ENCODE measurements around the gene SLC35D2.

Gene SLC35D2

DNA sequence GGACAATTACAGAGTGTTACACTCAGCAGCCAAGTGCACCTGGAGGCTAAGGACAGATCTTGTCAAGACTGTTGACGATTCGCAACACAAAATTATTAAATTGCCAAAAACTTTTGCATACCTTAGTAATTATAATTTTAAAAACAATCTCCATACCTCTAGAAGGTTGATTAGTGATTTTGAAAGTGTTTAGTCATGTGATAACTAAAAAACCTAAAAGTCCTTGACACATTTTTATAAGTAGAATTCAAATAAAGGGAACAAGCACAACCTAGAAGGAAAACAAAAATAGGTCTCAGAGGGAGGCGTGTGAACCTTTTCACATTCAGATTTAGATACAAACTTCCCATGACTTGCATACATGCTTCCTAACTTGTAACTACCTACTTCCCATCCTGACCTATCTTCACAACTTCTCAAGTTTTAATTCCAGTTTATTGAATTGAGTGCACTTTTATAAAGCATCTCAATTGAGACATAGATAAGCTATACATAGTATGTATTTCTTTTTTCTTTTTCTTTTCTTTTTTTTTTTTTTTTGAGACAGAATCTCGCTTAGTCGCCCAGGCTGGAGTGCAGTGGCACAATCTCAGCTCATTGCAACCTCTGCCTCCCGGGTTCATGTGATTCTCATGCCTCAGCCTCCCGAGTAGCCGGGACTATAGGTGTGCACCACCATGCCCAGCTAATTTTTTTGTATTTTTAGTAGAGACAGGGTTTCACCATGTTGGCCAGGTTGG, 28.8 kb upstream of the SLC35D2 start:
- Mint-ChIP-seq H3K27ac (peak overlapping the region; percentile 78), H3K27me3 (no peaks in the 10 kb centered on the region), H3K4me3 (no peak overlapping the region), H3K9me3 (no peaks in the 10 kb centered on the region), H3K36me3 (peaks cover 2% of the 10 kb centered on the region), H3K4me1 (peaks cover 38% of the 10 kb centered on the region)
- ATAC-seq: no peak

DNA sequence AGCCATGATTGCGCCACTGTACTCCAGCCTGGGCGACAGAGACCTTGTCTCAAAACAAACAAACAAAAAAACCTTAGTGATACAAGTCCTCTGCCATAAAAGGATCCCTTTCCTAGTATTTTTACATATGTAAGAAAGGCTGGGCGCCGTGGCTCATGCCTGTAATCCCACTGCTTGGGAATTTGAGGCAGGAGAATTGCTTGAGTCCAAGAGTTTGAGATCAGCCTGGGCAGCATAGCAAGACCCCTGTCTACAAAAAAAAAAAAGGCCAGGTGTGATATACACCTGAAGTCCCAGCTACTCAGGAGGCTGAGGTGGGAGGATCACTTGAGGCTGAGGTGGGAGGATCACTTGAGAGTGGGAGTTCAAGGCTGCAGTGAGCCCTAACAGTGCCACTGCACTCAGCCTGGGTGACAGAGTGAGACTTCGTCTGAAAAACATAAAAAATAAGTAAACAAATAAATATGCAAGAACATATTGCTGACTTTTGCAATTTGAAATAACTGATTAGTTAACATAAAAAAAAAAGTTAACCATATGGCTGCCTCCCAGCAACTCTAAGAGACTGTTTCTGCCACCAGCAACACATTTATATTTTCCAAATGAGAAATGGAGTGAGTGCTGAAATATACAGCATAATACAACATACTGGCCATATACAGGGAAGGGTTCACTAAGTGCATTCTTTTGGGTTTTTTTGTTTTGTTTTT, 27.8 kb upstream of the SLC35D2 start:
- Mint-ChIP-seq H3K9me3 (no peaks in the 10 kb centered on the region), H3K4me1 (peaks cover 34% of the 10 kb centered on the region)

DNA sequence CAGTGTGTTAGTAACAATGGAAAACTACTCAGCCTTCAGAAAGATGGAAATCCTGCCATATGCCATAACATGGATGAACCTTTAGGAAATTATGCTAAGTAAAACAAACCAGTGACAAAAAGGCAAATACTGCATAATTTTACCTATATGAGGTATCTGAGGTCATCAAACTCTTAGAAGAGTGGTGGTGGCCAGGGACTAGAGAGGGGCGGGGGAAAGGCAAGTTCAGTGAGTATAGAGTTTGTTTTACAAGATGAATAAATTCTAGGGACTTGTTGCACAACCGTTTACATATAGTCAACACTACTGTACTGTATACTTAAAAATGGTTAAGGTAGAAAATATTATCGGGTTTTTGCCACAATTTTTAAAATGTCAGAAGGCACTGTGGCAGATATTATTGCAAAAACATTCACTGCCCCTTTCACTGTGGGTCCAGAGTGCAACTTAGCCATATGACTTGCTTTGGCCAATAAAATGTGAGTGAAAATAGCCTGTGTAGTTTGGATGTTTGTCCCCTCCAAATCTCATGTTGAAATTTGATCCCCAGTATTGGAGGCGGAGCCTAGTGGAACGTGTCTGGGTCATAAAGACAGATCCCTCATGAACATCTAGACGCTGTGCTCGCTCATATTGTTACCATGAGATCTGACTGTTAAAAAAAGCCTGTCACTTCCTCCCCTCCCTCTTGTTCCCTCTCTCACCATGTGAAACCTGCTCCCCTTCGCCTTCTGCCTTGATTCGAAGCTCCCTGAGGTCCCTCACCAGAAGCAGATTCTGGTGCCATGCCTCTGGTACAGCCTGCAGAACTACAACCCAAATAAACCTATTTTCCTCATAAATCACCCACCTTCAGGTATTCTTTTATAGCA, 25.1 kb upstream of the SLC35D2 start:
- Mint-ChIP-seq H3K27ac (peak overlapping the region; percentile 3), H3K4me3 (no peak overlapping the region)
- no peak for ATAC-seq

More for the DNA sequence above, 27.8 kb upstream of the SLC35D2 start:
- no peak overlapping the region for H3K4me3 Mint-ChIP-seq
- no peaks in the 10 kb centered on the region for H3K27me3 Mint-ChIP-seq
- ATAC-seq: no peak
- H3K36me3 Mint-ChIP-seq: peaks cover 7% of the 10 kb centered on the region
- H3K27ac Mint-ChIP-seq: no peak overlapping the region

DNA sequence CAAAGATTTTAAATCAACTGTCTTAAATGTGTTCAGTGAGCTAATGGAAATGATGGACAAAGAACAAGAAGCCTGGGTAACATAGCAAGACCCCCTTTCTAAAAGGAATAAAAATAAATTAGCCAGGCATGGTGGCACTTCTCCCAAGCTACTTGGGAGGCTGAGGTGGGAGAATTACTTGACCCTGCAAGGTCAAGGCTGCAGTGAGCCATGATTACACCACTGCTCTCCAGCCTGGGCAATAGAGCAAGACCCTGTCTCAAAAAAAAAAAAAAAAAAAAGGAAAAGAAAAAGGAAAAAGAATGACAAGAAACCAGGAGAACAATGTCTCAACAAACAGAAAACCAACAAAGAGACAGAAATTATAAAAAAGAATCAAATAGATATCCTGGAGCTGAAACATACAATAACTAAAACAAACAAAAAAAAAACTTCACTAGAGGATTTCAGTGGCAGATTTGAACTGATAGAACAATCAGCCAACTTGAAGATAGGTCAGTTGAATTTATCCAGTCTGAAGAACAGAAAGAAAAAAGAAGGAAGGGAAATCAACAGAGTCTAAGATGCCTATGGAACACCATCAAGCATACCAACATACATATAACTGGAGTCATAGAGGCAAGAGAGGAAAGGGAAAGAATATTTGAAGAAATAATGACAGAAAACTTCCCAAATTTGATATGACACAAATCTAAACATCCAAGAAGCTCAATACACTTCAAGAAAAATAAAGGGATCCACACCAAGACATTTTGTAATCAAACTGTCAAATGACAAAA, 16.8 kb upstream of the SLC35D2 start:
- Mint-ChIP-seq H3K4me3 (no peak overlapping the region), H3K27me3 (no peaks in the 10 kb centered on the region)

More for the DNA sequence above, 25.1 kb upstream of the SLC35D2 start:
- Mint-ChIP-seq H3K9me3 (no peaks in the 10 kb centered on the region), H3K36me3 (peaks cover 7% of the 10 kb centered on the region), H3K27me3 (no peaks in the 10 kb centered on the region), H3K4me1 (peaks cover 26% of the 10 kb centered on the region)

DNA sequence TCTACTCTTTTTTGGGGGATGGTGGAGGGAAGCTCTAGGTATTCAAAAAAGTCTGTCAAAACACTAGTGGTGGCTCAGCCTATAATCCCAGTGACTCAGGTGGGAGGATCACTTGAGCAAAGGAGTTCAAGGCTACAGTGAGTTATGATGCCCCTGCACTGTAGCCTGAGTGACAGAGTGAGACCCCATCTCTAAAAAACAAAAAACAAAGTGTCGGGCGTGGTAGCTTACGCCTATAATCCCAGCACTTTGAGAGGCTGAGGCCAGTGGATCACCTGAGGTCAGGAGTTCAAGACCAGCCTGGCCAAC, 15.8 kb upstream of the SLC35D2 start:
- Mint-ChIP-seq H3K27ac (peak overlapping the region; percentile 64), H3K4me3 (no peak overlapping the region), H3K9me3 (peaks cover 9% of the 10 kb centered on the region), H3K36me3 (peaks cover 17% of the 10 kb centered on the region), H3K4me1 (peaks cover 13% of the 10 kb centered on the region), H3K27me3 (no peaks in the 10 kb centered on the region)
- ATAC-seq: no peak

More for the DNA sequence above, 16.8 kb upstream of the SLC35D2 start:
- Mint-ChIP-seq H3K27ac (peak overlapping the region; percentile 64), H3K9me3 (peaks cover 9% of the 10 kb centered on the region), H3K36me3 (peaks cover 17% of the 10 kb centered on the region), H3K4me1 (peaks cover 13% of the 10 kb centered on the region)
- ATAC-seq: no peak

DNA sequence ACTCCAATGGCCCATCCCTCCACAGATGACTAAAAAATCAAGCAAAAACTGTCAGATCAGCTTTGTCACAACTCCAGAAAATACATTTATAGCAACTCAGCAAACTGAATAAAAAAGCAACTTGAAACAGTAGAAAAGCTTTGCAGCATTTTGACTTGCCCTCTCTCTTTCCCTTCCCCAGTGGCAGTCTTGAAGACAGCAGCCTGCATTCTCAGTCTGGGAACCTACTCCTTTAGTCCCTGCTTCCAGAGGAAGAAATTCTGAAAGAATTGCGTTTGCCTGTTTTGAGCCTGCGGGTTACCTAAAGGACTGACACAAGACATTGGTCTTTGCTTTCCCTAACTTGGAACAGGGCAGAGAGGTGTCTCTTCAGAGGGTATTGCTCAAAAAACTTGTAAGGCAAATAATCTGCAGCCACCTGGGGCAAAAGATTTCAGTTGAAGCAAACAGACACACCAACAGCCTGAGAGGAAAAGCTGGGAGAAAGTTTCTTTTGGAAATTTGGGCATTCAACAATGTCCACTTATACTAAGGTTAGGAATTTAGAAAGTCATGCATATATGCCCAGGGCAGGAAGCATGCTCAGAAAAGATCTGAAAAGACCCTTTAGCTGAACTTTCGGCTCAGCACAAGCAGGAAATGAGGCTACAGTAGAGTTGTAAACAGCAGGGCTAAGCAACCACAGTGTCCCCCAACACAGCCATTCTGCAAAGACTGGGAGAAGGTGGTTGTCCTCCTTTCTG, 15.2 kb upstream of the SLC35D2 start:
- no peaks in the 10 kb centered on the region for H3K27me3 Mint-ChIP-seq
- H3K27ac Mint-ChIP-seq: peak overlapping the region; percentile 64
- H3K4me3 Mint-ChIP-seq: no peak overlapping the region
- H3K4me1 Mint-ChIP-seq: peaks cover 13% of the 10 kb centered on the region
- peaks cover 17% of the 10 kb centered on the region for H3K36me3 Mint-ChIP-seq
- H3K9me3 Mint-ChIP-seq: peaks cover 9% of the 10 kb centered on the region
- no peak for ATAC-seq

DNA sequence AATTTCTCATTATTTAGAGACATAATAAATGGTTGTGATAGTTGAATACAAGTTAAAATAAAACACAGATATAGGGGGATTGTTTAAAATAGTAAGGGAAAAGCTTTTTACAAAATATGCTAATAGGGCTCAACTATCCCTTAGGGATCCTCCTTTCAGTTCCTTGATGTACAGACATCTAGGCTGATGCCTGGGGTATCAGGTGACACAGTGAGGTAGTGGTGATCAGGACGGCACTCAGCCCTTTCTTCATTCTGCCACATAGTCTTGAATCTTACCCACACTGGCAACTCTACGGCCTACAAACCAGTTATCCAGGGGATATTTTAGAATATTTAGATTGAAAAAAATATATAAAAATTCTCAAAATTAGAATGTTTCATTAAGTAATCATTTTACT, 12.5 kb upstream of the SLC35D2 start:
- no peak overlapping the region for H3K4me3 Mint-ChIP-seq
- no peak overlapping the region for H3K27ac Mint-ChIP-seq
- H3K4me1 Mint-ChIP-seq: peaks cover 13% of the 10 kb centered on the region

DNA sequence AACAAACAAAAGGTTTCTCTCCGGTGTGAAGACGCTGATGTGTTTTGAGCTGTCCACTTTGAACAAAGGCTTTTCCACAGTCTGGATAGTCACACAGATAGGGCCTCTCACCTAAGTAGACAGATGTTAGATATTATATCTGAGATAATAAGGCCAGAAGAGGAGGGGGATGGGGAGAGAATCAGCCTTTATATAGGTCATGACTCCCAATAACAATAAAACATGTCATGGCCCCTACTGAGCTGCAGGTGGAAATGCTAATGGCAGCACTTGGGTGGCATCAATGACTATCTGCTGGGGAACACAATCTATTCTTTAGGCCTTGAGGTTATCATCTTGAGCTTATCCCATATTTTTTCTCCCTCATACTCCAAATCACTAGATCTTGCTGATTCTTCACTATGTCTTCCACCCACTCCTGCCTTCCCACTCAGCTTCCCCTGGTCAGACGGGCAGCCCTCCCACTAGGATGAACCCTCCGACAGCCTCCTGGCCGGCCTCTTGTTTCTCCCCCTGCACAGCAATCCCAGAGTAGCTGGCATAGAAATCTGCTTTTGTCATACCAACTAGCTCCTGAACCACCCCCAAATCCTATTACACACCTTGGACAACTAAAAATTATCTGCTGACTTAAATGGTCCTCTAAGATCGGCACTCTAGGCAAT, 11.5 kb upstream of the SLC35D2 start:
- Mint-ChIP-seq H3K4me1 (peaks cover 7% of the 10 kb centered on the region), H3K4me3 (no peak overlapping the region), H3K27me3 (no peaks in the 10 kb centered on the region), H3K36me3 (peaks cover 13% of the 10 kb centered on the region), H3K27ac (no peak overlapping the region), H3K9me3 (peaks cover 4% of the 10 kb centered on the region)
- no peak for ATAC-seq

More for the DNA sequence above, 12.5 kb upstream of the SLC35D2 start:
- Mint-ChIP-seq H3K9me3 (peaks cover 9% of the 10 kb centered on the region), H3K27me3 (no peaks in the 10 kb centered on the region), H3K36me3 (peaks cover 23% of the 10 kb centered on the region)
- no peak for ATAC-seq

DNA sequence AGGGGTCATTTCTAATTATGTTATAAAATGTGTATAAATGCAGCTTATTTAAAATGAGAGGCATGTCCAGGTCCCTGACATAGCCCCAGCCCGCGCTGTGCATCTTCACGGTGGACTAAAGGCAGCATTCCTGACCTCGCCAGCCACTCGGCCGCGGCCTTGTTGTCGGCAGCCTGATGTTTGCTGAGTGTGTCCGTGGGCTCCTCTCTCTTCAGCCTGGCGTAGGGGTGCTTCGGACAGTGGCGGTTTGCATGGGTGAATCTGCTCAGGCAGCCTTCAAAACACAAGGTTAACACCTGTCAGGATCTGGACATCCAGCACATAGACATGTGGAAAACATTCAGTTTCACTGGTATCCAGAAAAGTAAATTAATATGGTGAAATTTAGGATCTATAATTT, 8.8 kb upstream of the SLC35D2 start:
- no peak overlapping the region for H3K27ac Mint-ChIP-seq
- no peaks in the 10 kb centered on the region for H3K9me3 Mint-ChIP-seq
- H3K27me3 Mint-ChIP-seq: no peaks in the 10 kb centered on the region
- H3K4me1 Mint-ChIP-seq: no peaks in the 10 kb centered on the region
- no peak overlapping the region for H3K4me3 Mint-ChIP-seq
- ATAC-seq: no peak
- H3K36me3 Mint-ChIP-seq: peaks cover 6% of the 10 kb centered on the region

DNA sequence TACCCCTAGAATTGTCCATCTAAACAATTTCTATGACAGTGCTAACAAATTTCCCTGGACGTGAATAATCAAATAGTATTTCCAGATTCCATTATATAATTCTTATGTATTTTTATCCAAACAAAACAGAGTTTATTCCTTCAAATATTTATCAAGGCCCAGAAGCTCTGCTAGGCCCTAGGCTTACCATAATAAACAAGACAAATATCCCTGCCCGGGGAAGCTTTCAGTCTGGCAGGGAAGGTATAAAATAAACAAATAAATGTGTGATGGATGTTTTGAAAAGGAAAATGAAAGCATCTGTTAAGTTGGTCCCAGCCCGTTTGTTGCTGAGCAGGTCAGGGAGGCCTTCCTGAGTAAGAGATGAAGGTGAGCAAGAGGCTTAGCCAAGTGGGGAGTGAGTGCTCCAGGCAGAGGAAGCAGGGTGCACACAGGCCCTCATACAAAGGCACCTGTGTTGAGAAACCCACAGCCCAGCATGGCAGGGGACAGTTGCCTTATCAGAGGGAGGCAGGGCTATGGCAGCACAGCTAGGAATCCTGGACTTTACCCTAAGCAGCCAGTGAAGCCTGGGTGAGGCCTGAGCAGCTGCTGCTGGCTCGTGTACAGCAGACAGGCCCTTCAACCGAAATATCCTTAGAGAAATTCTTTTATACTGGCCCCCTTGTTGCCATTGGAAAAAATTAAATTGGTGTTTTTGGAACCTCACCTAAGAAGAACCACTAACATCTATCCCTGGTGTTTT, 7.7 kb upstream of the SLC35D2 start:
- H3K36me3 Mint-ChIP-seq: peaks cover 6% of the 10 kb centered on the region
- no peaks in the 10 kb centered on the region for H3K27me3 Mint-ChIP-seq
- H3K27ac Mint-ChIP-seq: no peak overlapping the region
- H3K4me3 Mint-ChIP-seq: no peak overlapping the region
- no peaks in the 10 kb centered on the region for H3K4me1 Mint-ChIP-seq
- ATAC-seq: no peak
- no peaks in the 10 kb centered on the region for H3K9me3 Mint-ChIP-seq

DNA sequence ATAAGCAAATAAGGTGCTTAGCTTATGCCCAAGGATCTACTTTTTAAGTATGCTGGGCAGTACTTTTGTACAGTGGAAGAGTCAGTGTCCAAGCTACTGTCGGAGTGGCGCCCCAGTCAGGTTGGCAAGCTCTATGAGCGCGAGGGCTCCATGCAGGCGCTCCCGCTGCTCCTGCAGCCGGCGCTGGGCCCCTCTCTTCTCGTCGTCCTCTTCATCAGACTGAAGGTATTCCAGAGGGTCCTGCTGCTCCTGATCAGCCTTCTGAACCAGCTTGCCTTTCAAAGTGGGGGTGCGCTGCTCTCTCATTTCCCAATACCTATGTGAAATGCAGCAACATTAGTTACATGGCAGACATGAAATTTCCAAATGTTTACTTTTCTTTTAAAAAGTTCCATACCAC, 4.6 kb upstream of the SLC35D2 start:
- H3K4me1 Mint-ChIP-seq: no peaks in the 10 kb centered on the region
- H3K9me3 Mint-ChIP-seq: no peaks in the 10 kb centered on the region
- no peaks in the 10 kb centered on the region for H3K27me3 Mint-ChIP-seq
- H3K27ac Mint-ChIP-seq: no peak overlapping the region
- peaks cover 6% of the 10 kb centered on the region for H3K36me3 Mint-ChIP-seq
- no peak overlapping the region for H3K4me3 Mint-ChIP-seq
- ATAC-seq: no peak

DNA sequence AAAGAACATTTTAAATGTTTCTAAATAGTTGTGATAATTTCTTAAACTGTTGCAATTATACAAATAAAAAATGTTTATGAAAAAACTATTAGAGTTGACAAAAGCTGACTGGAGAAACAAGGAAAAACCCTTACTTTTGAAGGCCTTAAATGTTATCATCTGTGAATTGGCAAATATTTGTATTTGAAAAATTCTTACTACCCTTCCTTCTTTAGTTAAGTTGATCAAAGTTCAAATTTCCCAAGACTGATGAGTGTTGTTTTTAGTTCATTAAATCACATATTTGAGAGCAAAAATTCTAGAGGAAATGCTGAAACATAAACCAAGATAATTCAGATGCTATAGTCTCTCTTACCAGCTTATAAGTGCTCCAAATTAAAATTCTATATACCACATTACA, 2.6 kb upstream of the SLC35D2 start:
- no peaks in the 10 kb centered on the region for H3K27me3 Mint-ChIP-seq
- H3K36me3 Mint-ChIP-seq: peaks cover 7% of the 10 kb centered on the region
- ATAC-seq: no peak
- H3K9me3 Mint-ChIP-seq: no peaks in the 10 kb centered on the region
- no peak overlapping the region for H3K4me3 Mint-ChIP-seq
- H3K4me1 Mint-ChIP-seq: peaks cover 15% of the 10 kb centered on the region
- H3K27ac Mint-ChIP-seq: peak overlapping the region; percentile 21

DNA sequence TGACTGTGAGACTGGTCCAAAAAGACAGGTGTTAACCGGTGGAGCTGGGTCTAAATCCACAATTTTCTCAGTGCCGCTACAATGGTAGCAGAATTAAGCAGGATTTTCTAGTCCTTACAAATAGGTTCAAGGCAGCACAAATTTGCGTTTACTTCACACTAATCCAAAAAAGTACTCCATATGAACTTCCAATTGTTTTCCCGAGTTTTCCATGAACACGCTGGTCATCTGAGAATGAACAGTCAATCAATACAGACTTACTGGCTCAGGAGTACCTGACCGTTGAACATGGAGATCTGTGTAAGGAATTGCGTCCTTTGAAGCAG, 709 bp downstream of the SLC35D2 start:
- H3K27ac Mint-ChIP-seq: peak overlapping the region; percentile 30
- H3K9me3 Mint-ChIP-seq: no peaks in the 10 kb centered on the region
- peaks cover 17% of the 10 kb centered on the region for H3K36me3 Mint-ChIP-seq
- peaks cover 20% of the 10 kb centered on the region for H3K4me1 Mint-ChIP-seq
- peak overlapping the region; percentile 77 for H3K4me3 Mint-ChIP-seq
- ATAC-seq: no peak
- H3K27me3 Mint-ChIP-seq: no peaks in the 10 kb centered on the region

Data from stimulated activated memory B cell treated with anti-CD40 and anti-IgM and Interleukin-4, amounts not matched to agents 10 μg/mL and 1 μg/mL and 100 μg/mL, for 72 hours (primary cell).